BJ (cell line): ENCODE measurements around the gene RAD51B. TPM values are rescaled to one million over a fixed set of nuclear protein-coding genes. Genes with fewer than 3 reads are reported as not detected.

Experiments
- CTCF ChIA-PET: fragments of 350-600 bp; formaldehyde crosslinking; extraction: SDS; loops from one replicate; lab custom pipeline; 2021; ENCODE audit warnings: antibody characterized with exemption, inconsistent platforms; lab: Yijun Ruan, JAX
- POLR2A ChIA-PET: fragments of 300-600 bp; sonication (Branson Sonifier 250); formaldehyde crosslinking; extraction: SDS; loops from one replicate; lab custom pipeline; 2021; ENCODE audit warnings: antibody characterized with exemption; lab: Charles Lee
- DNase-seq: peaks from one replicate; pipeline ENCODE4 v3.0.0-alpha.2; 2011; ENCODE audit warnings: low read depth
- H3K27me3 ChIP-seq: 2 replicates; pipeline ENCODE4 v1.6.0; 2011; ENCODE audit warnings: low read length; ENCODE audit not compliant: control insufficient read depth, insufficient read depth
- H3K36me3 ChIP-seq: 2 replicates; pipeline ENCODE4 v1.5.1; 2011; ENCODE audit warnings: low read length; ENCODE audit not compliant: control insufficient read depth, insufficient read depth
- H3K4me3 ChIP-seq: 2 replicates; pipeline ENCODE4 v1.5.1; 2011; ENCODE audit warnings: low read depth, mild to moderate bottlenecking, control low read depth, low read length
- polyA plus RNA-seq: library from polyadenylated mRNA; depleted of rRNA; stranded (reverse); fragments of >200 nt; gene quantifications from 2 replicates; pipeline ENCODE4 v1.2.3, GENCODE V29; 2011
- TF ChIP-seq, protein P1 (sequence below): IDR thresholded peaks from 2 replicates; pipeline ENCODE4 v1.5.1; 2011; ENCODE audit warnings: low read depth, mild to moderate bottlenecking, control low read depth, inconsistent platforms, low read length, moderate library complexity; ENCODE audit not compliant: insufficient read depth

RAD51B gene
- polyA plus RNA-seq, 1 experiment = 5.6 TPM

DNA sequence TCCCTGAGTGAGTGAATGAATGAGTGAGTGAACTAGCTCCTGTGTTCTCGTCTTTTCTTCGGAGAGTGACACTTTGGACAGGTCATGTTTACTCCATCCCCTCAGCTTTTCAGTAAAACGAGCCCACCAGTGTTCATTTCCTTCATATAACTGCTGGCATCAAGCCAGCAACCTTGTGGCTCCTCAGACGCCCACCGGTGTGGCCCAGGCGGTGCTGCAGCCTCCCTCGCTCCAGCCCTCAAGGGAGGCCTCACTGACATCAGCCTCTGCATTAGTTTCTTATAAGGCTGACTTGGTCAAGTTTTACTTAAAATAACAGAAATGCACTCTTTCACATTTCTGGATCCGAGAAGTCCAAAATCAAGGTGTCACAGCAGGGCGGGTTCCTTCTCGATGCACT is 785.2 kb downstream of the RAD51B start:
- H3K27me3 ChIP-seq = no peaks in the 10 kb centered on the region
- no peak for DNase-seq
- ChIA-PET POLR2A (no interaction called here), CTCF (no interaction called here)
- TF ChIP-seq, protein P1, sequence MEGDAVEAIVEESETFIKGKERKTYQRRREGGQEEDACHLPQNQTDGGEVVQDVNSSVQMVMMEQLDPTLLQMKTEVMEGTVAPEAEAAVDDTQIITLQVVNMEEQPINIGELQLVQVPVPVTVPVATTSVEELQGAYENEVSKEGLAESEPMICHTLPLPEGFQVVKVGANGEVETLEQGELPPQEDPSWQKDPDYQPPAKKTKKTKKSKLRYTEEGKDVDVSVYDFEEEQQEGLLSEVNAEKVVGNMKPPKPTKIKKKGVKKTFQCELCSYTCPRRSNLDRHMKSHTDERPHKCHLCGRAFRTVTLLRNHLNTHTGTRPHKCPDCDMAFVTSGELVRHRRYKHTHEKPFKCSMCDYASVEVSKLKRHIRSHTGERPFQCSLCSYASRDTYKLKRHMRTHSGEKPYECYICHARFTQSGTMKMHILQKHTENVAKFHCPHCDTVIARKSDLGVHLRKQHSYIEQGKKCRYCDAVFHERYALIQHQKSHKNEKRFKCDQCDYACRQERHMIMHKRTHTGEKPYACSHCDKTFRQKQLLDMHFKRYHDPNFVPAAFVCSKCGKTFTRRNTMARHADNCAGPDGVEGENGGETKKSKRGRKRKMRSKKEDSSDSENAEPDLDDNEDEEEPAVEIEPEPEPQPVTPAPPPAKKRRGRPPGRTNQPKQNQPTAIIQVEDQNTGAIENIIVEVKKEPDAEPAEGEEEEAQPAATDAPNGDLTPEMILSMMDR = no peak
- H3K4me3 ChIP-seq = no peak overlapping the region
- no peaks in the 10 kb centered on the region for H3K36me3 ChIP-seq

DNA sequence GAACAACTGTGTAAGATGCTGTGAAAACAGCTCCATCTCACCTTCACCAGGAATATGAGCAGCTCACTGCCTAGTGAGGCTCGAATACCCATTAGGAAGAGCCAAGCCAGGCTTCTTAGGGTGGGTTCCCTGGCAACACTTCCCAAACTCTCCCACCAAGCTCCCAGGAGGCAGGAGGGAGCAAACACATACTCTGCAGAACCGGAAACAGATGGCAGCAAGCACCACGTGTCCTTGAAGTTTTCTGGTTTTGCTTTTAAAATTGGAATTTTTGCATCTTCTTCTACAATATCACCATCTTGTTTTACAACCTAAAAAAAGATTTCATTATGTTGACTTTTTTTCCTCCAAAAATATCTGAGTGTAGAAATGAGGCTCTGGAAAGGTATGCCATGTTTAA is 786.6 kb downstream of the RAD51B start:
- Histone ChIP-seq H3K36me3 (no peaks in the 10 kb centered on the region), H3K27me3 (no peaks in the 10 kb centered on the region), H3K4me3 (no peak overlapping the region)
- DNase-seq = no peak
- ChIA-PET CTCF (no interaction called here), POLR2A (no interaction called here)
- TF ChIP-seq, protein P1 = no peak

DNA sequence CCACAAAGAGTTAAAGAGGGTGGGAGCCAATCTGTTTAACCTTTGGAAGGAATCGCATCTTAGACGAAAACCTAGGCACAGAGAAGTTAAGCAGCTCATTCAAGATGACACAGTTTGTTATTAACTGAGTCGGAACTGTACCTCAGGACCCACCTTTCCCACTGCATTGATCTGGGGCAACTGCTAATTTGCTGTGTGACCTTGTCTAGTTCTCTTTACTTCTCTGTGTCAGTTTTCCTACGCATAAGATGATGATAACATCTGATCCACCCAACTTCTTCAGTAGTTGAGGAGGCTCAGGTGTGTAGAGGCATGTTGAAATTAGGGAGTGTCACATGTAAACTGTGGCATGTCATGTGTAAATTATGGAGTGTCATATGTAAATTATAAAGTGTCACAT is 787.1 kb downstream of the RAD51B start:
- CTCF ChIA-PET = no interaction called here
- Histone ChIP-seq H3K4me3 (no peak overlapping the region), H3K36me3 (no peaks in the 10 kb centered on the region), H3K27me3 (no peaks in the 10 kb centered on the region)
- POLR2A ChIA-PET = no interaction called here
- no peak for DNase-seq
- TF ChIP-seq, protein P1 = no peak

DNA sequence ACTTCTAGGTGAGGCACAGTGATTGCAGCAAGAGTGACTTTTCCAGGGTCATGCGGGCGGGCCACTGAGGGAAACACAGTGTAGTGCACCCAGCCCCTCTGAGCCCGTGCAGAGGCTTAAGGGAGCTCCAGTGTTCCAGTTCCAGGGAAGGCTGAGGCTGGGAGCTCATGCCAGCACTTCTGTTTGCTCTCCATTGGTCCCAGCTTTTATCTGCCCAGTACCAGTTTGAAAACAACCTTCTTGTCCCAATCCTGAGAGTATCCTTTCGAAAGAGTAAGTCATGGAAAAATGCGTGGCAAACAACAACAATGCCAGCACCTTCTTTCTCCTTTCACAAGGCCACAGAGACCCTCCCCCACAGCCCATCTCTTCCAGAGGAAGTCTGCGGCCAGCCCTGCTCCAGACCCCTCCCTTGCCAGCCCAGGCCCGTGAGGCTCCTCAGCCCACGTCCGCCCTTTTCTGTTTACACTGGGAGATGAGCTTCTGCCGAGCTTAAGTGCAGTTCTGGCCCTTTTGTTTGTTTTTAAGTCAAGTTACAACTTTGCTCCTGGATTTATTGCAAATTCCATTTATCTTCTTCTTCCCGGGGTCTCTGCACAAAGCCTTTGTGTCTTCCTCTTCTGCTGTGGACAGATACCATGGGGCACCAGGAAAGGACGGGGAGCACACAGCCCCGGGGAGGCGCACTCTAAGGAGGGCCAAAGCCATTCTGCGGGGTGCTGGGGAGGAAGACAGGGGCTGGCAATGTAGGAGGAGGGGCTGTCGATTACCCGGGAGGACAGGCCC is 787.7 kb downstream of the RAD51B start:
- CTCF ChIA-PET = interaction anchor here (0.6 kb wide), 1 partner anchor 14 kb away, joined by 3 read pairs; no protein-coding TSS in a partner anchor
- H3K36me3 ChIP-seq = no peaks in the 10 kb centered on the region
- no peak overlapping the region for H3K4me3 ChIP-seq
- DNase-seq = no peak
- POLR2A ChIA-PET = interaction anchor here (0.6 kb wide), 1 partner anchor 85 kb away, joined by 3 read pairs; no protein-coding TSS in a partner anchor
- TF ChIP-seq, protein P1 = no peak
- H3K27me3 ChIP-seq = no peaks in the 10 kb centered on the region

DNA sequence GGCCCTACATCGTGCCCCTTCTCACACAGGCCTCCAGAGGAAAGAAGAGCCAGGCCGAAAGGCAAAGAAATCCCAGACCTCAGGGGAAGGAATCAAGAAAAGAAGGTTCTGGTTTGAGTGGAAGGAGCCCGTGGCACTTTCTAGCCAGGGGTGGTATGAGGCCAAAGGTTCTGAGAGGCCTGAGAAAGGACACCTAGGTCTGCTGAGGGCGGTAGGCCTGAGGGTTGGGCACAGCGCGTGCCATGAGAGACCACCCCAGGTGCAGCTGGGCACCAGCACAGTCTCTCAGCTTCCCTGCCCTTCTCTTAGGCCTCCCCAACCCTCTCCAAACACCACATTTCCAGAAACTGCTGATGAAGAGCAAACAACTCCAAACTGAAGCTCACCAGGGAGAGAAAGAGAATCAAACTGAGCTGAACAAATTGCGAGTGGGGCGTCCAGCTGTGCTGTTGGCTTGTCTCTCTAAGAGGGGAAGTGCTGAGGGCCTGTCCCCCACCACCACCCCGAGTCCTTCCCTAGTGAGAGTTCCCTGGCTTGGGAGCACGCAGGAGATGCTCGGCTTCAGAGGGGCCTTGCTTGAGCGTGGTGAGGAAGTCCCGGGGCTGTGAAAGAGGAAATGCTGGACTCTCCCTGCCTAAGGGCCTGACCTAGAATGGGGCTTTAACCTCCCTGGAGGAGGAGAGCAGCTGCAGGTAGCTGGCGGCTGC is 788.4 kb downstream of the RAD51B start:
- Histone ChIP-seq H3K36me3 (no peaks in the 10 kb centered on the region), H3K4me3 (no peak overlapping the region), H3K27me3 (no peaks in the 10 kb centered on the region)
- ChIA-PET POLR2A (interaction anchor here (0.6 kb wide), 1 partner anchor 85 kb away, joined by 3 read pairs; no protein-coding TSS in a partner anchor), CTCF (no interaction called here)
- no peak for DNase-seq
- TF ChIP-seq, protein P1 = no peak
